T-helper 2 cell treated with Interferon-gamma antibody and Interleukin-4, amounts not matched to agents 5 μg/mL and 100 μg/mL, for 36 hours (primary cell): ENCODE data around the gene NMU.
"Not testable (repeated sequence)": the region's sequence is repeated elsewhere in the genome, so short reads cannot be mapped to it uniquely, and the experiment has no call there.

Experiments used
- DNase-seq: peaks from one replicate; pipeline ENCODE4 v3.0.0; 2021; ENCODE audit warnings: low spot score
- H3K27ac Mint-ChIP-seq: one replicate; pipeline ENCODE4 v1.8.0; 2021; ENCODE audit warnings: mild to moderate bottlenecking, mixed read lengths
- H3K27me3 Mint-ChIP-seq: one replicate; pipeline ENCODE4 v1.8.0; 2021; ENCODE audit warnings: low read depth, mixed read lengths
- H3K36me3 Mint-ChIP-seq: one replicate; pipeline ENCODE4 v1.8.0; 2021; ENCODE audit warnings: low read depth, mixed read lengths
- H3K4me1 Mint-ChIP-seq: one replicate; pipeline ENCODE4 v1.8.0; 2021; ENCODE audit warnings: low read depth, mixed read lengths
- H3K4me3 Mint-ChIP-seq: one replicate; pipeline ENCODE4 v1.8.0; 2022; ENCODE audit warnings: mild to moderate bottlenecking, moderate library complexity, mixed read lengths
- H3K9me3 Mint-ChIP-seq: one replicate; pipeline ENCODE4 v1.8.0; 2021; ENCODE audit warnings: mixed read lengths

Gene NMU

GRCh38 chr4:55635741-55636655, at the start of gene NMU:
Gene NMU (minus strand): TSS chr4:55636298. CDS start chr4:55636192, 106 bp downstream.
- peak; percentile 19 for DNase-seq
- H3K4me1 Mint-ChIP-seq = peaks cover 8% of the 10 kb centered on the region
- peak within 1 kb of the TSS; percentile 65 for H3K4me3 Mint-ChIP-seq
- no peaks in the 10 kb centered on the region for H3K36me3 Mint-ChIP-seq
- H3K27ac Mint-ChIP-seq = no peak within 1 kb of the TSS
- peaks cover 62% of the 10 kb centered on the region for H3K27me3 Mint-ChIP-seq
- H3K9me3 Mint-ChIP-seq = no peaks in the 10 kb centered on the region

DNA sequence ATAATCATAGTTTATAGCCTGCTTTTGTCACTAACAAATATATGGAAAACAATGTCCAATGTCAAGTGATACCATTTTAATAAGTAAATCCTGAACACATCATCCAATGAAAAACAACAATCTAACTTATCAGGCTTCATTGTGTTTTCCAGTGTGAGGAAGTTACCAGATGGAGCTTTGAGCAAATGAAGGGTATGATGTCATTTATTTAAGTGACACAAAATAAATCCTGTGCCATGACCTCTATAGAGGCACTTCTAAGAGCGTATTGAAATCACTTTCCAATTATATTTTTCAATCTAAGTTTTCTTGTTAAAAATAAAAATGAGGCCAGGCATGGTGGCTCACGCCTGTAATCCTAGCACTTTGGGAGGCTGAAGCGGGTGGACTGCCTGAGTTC, 48.2 kb upstream of the NMU start:
- no peak overlapping the region for H3K4me3 Mint-ChIP-seq
- no peaks in the 10 kb centered on the region for H3K4me1 Mint-ChIP-seq
- no peaks in the 10 kb centered on the region for H3K9me3 Mint-ChIP-seq
- no peak overlapping the region for H3K27ac Mint-ChIP-seq
- H3K27me3 Mint-ChIP-seq = no peaks in the 10 kb centered on the region
- H3K36me3 Mint-ChIP-seq = no peaks in the 10 kb centered on the region
- no peak for DNase-seq

DNA sequence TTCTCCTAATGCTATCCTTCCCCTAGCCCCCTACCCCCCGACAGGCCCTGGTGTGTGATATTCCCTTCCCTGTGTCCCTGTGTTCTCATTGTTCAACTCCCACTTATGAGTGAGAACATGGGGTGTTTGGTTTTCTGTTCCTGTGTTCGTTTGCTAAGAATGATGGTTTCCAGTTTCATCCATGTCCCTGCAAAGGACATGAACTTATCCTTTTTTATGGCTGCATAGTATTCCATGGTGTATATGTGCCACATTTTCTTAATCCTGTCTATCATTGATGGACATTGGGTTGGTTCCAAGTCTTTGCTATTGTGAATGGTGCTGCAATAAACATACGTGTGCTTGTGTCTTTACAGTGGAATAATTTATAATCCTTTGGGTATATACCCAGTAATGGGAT, 46.7 kb upstream of the NMU start:
- H3K4me3 Mint-ChIP-seq, H3K4me1 Mint-ChIP-seq, H3K36me3 Mint-ChIP-seq, DNase-seq, H3K9me3 Mint-ChIP-seq, H3K27me3 Mint-ChIP-seq, H3K27ac Mint-ChIP-seq: not testable (repeated sequence)

- Mint-ChIP-seq H3K27ac (no peak overlapping the region), H3K27me3 (peaks cover 3% of the 10 kb centered on the region), H3K36me3 (no peaks in the 10 kb centered on the region), H3K4me1 (no peaks in the 10 kb centered on the region), H3K9me3 (no peaks in the 10 kb centered on the region), H3K4me3 (no peak overlapping the region)
- no peak for DNase-seq
These were observed 46.2 kb upstream of the NMU start for GRCh38 chr4:55682295-55682694.

DNA sequence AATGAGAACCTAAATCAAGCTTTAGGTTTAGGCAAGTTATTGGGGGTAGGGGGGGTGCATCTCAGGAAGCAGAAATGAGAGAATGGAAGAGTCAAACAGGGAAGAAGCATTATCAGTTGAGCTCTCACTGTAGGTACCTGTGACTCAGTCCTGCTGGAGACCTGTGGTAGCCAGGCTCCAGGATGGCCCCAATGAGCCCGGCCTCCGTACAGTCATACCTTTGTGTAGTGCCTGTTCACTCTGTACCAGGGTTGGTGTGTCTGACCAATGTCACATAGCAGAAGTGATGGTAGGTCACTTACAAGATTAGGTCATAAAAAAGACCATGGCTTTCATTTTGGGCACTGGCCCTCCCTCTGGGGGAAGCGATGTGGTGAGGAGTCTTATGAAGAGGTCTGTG, 45.3 kb upstream of the NMU start:
- no peak overlapping the region for H3K4me3 Mint-ChIP-seq
- DNase-seq = no peak
- no peaks in the 10 kb centered on the region for H3K4me1 Mint-ChIP-seq
- peaks cover 4% of the 10 kb centered on the region for H3K27me3 Mint-ChIP-seq
- no peak overlapping the region for H3K27ac Mint-ChIP-seq
- no peaks in the 10 kb centered on the region for H3K36me3 Mint-ChIP-seq
- H3K9me3 Mint-ChIP-seq = no peaks in the 10 kb centered on the region

DNA sequence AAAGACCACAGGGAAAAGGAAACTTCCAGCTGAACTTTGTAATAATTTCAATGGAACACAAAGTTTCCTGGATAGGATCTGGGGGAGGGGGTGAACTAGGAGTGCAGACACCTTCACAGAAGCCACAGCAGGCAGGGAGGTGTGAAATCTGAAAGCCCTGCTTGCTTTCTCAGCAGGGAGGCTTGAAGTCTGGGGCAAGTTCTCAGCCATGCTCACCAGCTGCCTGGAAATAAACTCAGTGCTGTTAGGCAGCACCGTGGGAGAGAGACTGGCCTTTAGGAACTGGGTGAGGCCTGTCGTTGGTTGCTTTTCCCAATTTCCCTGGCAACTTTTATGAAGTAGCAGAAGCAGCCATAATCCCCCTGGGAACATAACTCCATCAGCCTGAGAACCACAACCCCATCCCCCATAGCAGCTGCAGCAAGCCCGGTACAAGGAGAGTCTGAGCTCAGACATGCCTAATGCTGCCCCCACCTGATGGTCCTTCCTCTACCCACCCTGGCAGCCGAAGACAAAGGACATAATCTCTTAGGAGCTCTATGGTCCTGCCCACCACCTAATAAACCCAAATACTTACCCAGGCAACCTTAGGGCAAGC, 39.2 kb upstream of the NMU start:
- no peak for DNase-seq
- no peaks in the 10 kb centered on the region for H3K4me1 Mint-ChIP-seq
- H3K9me3 Mint-ChIP-seq = no peaks in the 10 kb centered on the region
- peaks cover 4% of the 10 kb centered on the region for H3K27me3 Mint-ChIP-seq
- no peaks in the 10 kb centered on the region for H3K36me3 Mint-ChIP-seq
- no peak overlapping the region for H3K27ac Mint-ChIP-seq
- no peak overlapping the region for H3K4me3 Mint-ChIP-seq

DNA sequence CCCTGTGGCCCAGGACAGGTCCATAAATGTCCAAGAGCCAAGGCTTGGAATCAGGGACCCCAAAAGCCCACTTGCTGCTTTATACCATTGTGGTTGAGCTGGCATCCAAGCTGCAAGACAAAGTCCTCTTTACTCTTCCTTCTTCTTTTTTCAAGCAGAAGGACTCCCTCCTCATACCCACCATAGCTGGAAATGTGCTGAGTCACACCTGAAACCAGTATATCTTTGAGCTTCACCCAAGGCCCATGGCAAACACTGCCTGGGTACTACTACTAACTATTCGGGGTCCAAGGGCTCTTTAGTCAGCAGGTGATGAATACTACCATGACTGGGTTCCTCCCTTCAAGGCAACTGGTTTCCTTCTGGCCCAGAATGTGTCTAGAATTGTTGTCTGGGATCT, 37.3 kb upstream of the NMU start:
- DNase-seq = no peak
- Mint-ChIP-seq H3K4me3 (no peak overlapping the region), H3K9me3 (no peaks in the 10 kb centered on the region), H3K27ac (no peak overlapping the region), H3K4me1 (no peaks in the 10 kb centered on the region), H3K36me3 (no peaks in the 10 kb centered on the region), H3K27me3 (peaks cover 4% of the 10 kb centered on the region)

GRCh38 chr4:55671667-55672066, 35.6 kb upstream of the NMU start:
- H3K27ac Mint-ChIP-seq = no peak overlapping the region
- no peak for DNase-seq
- H3K36me3 Mint-ChIP-seq = no peaks in the 10 kb centered on the region
- H3K9me3 Mint-ChIP-seq = no peaks in the 10 kb centered on the region
- H3K4me3 Mint-ChIP-seq = no peak overlapping the region
- no peaks in the 10 kb centered on the region for H3K4me1 Mint-ChIP-seq
- no peaks in the 10 kb centered on the region for H3K27me3 Mint-ChIP-seq

GRCh38 chr4:55670695-55671094, 34.6 kb upstream of the NMU start:
- H3K9me3 Mint-ChIP-seq = no peaks in the 10 kb centered on the region
- no peak overlapping the region for H3K27ac Mint-ChIP-seq
- H3K4me1 Mint-ChIP-seq = no peaks in the 10 kb centered on the region
- no peak for DNase-seq
- H3K27me3 Mint-ChIP-seq = no peaks in the 10 kb centered on the region
- no peak overlapping the region for H3K4me3 Mint-ChIP-seq
- H3K36me3 Mint-ChIP-seq = no peaks in the 10 kb centered on the region

- H3K27me3 Mint-ChIP-seq = no peaks in the 10 kb centered on the region
These were observed 32.4 kb upstream of the NMU start for GRCh38 chr4:55668449-55668848.

DNA sequence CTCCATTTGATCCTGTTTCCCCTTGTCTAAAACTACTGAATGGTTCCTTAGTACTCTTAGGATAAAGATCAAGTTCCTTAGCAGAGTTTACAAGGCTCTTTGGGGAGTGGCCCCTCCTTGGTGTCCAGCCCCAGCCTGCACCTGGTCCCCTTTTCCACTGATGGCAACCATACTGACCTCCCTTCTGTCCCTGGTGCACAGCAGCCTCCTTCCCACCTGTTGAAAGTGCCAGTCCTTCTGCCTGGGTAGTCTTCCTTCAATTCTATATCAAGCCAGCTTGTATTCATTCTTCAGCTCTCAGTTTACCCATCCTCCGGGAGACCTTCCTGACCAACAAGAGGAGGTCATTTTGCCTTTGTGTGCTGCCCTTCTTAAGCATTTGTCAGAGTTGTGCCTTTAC, 30.4 kb upstream of the NMU start:
- no peak for DNase-seq
- H3K9me3 Mint-ChIP-seq = no peaks in the 10 kb centered on the region
- no peak overlapping the region for H3K27ac Mint-ChIP-seq
- no peaks in the 10 kb centered on the region for H3K27me3 Mint-ChIP-seq
- no peak overlapping the region for H3K4me3 Mint-ChIP-seq
- H3K4me1 Mint-ChIP-seq = no peaks in the 10 kb centered on the region
- H3K36me3 Mint-ChIP-seq = no peaks in the 10 kb centered on the region

More at GRCh38 chr4:55668449-55668848, 32.4 kb upstream of the NMU start:
- Mint-ChIP-seq H3K4me1 (no peaks in the 10 kb centered on the region), H3K4me3 (no peak overlapping the region), H3K36me3 (no peaks in the 10 kb centered on the region), H3K9me3 (no peaks in the 10 kb centered on the region), H3K27ac (no peak overlapping the region)
- DNase-seq = no peak

- H3K27ac Mint-ChIP-seq = no peak overlapping the region
- H3K36me3 Mint-ChIP-seq = no peaks in the 10 kb centered on the region
- peaks cover 6% of the 10 kb centered on the region for H3K9me3 Mint-ChIP-seq
- no peak overlapping the region for H3K4me3 Mint-ChIP-seq
- no peaks in the 10 kb centered on the region for H3K4me1 Mint-ChIP-seq
- H3K27me3 Mint-ChIP-seq = no peaks in the 10 kb centered on the region
- DNase-seq = no peak
These were observed 27.0 kb upstream of the NMU start for GRCh38 chr4:55663145-55663544.

DNA sequence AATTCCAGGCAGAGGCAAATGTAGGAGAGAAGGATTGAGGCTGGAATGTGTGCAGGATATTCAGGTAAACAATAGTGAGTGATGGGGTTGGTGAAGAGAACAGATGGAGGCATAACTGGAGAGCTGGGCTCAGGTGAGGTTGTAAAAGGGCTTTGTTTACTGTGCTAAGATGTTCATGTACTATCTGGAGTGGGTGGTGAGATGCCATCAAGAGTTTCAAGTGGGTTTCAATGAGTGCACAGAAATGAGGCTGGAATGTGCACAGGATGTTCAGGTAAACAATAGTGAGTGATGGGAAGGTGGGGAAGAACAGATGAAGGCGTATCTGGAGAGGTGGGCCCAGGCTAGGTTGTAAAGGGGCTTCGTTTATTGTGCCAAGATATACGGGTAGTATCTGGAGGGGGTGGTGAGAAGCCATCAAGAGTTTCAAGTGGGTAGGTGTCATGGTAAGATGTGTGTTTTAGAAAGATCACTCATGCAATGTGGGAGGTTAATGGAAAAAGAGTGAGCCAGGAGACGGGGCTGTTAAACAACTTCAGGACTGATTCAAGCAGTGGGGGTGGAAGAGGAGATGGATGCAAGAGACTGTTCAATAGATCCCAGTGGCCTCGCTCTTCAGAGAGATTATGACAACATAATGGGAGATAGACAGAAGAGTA, 25.4 kb upstream of the NMU start:
- DNase-seq = no peak
- Mint-ChIP-seq H3K36me3 (no peaks in the 10 kb centered on the region), H3K4me3 (no peak overlapping the region), H3K27me3 (no peaks in the 10 kb centered on the region), H3K9me3 (peaks cover 6% of the 10 kb centered on the region), H3K27ac (no peak overlapping the region), H3K4me1 (no peaks in the 10 kb centered on the region)

GRCh38 chr4:55658657-55659056, 22.6 kb upstream of the NMU start:
- Mint-ChIP-seq H3K4me3 (no peak overlapping the region), H3K4me1 (no peaks in the 10 kb centered on the region), H3K36me3 (no peaks in the 10 kb centered on the region), H3K9me3 (peaks cover 6% of the 10 kb centered on the region), H3K27me3 (no peaks in the 10 kb centered on the region), H3K27ac (no peak overlapping the region)
- DNase-seq = no peak
